G401.6 (cell line): ENCODE results near the gene PRDM15.

Experiments used
- FAIRE-seq: peaks from 2 replicates; lab custom pipeline; 2012; peaks lifted over from hg19 to GRCh38; lab: Jason Lieb, UNC

PRDM15 gene

DNA sequence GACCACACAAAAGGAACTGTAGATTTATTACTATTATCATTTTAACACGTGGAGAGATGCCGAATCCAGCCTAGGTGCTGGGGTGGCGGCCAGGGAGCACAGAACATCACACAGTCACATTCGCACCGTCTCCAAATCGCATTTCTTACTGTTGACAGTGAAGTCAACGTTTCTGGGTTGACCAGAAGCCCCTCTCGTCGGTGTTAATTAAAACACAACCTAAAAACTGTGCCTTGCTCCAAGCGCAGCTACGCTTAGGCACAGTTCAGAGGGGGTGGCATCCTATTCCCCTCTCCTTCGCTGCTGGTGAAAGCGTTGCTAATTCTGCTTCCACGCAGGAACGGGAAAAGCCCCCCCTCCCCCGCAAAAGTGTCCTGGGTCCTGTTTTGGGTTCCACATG lies 116.4 kb downstream of the PRDM15 start:
- FAIRE-seq = no peak

DNA sequence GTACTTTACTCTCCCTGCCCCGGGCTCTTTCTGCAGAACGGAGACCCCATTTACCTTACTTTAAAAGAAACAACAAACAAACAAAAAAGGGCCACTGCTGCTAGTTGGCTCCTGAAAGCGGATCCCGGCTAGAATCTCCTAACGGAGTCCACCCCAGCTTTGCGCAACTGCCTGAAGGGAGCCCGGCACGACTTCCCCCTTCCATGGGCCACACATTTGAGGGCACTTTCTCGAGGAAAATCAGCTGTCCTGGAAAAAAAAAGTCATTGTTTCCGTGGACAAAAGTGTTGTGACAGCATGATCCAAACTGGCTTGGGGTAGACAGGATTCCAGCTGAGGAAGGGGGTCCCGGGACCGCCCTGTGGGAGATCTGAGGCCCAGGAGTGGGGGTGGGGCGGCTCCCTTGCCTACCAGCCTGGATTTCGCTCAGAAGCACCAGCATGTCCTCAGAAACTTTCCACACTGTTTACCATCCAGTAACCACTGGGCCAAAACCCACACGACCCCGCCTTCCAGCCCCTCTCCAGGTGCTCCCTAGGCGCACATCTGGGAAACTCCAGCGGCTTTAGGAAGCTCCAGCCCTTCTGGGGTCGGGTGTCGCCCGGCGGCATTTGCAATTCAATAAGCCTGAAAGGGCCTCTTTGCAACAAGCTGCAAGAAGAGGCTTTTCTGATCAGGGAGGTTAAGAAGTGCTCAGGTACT lies 117.1 kb downstream of the PRDM15 start:
- no peak for FAIRE-seq

DNA sequence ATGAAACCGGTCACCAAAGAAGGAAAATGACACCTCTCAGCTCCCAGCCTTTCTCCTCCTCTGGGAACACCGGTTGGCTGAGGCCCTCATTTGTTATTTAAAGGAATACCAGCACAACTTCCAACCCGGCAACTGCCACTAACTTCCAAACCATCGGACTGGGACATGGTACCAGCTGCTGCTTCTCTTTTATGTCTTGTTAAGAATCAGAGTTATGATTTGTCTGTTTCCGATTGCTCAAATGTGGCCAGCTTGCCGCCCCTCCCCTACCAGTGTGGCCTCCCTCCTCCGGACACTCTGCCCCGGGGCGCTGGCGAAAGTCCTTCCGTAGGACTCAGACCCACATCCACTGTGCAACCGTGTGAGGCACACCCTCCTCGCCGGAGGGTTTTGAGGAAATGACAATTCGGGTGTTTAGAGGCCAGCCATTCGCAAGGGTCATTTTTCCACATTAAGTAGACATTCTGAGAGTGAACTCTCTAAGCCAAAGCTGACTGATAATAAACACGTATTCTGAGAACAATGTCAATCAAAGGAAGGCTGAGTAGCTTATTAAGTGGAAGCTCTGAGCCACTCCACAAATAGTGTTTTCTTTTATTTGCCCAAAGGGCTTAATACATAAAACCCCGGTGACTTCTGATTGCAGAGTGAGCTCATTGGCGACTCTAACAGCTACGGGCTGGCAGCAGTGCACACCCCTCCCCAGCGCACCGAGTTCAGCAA lies 117.8 kb downstream of the PRDM15 start:
- FAIRE-seq = no peak

DNA sequence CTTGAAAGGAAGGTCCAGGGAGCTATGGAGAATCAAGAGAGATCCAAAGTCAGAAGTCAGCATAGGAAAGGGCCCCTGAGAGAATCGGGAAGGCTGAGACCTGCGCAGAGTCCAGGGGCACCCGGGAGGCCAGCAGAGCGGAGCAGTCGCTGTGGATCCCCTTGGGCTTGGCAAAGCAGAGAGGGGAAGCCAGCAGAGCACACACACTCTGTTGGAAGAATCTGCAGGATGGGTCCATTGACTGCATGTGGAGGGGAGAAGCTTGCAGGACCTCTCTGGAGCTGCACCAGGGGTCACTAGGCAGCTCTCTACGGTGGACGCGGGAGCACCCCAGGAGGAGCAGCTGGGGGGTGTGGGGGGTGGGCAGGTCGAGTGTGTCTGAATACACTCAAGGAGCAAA lies 118.7 kb downstream of the PRDM15 start:
- FAIRE-seq = no peak

DNA sequence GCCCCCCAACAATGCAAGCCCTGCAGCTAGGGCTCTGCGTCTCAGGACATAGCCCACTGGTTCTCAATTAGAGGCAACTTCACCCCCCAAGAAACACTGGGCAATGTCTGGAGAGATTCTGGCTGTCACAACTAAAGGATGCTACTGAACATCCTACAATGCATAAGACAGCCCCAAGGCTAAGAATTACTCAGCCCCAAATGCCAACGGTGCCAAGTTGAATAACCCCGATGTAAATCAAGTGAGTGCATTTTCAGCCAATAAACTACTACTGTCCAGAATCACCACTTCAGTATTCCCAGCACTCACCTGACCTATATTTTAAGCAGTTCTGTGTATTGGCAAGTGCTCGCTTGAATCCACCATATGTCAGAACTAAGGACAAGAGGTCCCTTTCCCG lies 119.2 kb downstream of the PRDM15 start:
- FAIRE-seq = no peak

DNA sequence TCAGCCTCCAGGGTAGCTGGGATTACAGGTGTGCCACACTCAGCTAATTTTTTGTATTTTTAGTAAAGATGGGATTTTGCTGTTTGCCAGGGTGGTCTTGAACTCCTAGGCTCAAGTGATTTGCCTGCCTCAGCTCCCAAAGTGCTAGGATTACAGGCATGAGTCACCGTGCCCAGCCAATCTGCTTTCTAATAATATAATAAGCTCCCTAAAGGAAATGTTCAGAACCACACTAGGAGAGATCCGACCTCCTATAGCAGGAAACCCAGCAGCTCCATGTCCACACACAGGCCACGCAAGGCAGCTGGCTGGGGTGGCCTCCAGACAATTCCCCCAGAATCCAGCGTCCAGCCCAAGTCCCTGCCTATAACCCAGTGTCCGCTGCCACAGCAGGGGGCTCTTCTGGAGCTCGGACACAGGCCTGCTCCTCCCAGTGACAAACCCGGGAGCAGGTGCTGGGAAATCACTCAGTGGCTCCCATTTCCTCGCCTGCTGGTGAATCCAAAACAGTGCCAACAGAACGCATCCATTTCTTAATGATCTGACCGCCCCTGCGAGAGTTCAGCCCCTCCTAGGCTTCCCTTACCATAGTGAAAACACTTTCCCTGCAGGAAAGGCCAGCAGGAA lies 119.8 kb downstream of the PRDM15 start:
- no peak for FAIRE-seq

DNA sequence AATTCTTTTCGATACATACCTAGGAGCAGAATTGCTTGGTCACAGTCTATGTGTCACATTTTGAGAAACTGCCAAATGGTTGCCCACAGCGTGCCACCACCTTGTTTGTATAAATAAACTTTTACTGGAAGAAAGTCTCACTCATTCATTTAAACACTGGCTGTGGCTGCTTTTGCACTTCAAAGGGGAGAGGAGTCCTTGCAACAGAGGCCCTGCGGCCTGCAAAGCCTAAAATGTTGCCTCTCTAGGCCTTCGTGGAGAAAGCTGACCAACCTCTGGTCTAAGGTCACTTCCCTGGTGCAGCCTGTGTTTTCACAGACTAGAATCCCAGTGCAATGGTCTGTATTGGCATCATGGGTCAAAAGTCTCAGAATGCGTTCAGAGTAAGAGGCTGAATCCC lies 120.6 kb downstream of the PRDM15 start:
- FAIRE-seq = no peak

DNA sequence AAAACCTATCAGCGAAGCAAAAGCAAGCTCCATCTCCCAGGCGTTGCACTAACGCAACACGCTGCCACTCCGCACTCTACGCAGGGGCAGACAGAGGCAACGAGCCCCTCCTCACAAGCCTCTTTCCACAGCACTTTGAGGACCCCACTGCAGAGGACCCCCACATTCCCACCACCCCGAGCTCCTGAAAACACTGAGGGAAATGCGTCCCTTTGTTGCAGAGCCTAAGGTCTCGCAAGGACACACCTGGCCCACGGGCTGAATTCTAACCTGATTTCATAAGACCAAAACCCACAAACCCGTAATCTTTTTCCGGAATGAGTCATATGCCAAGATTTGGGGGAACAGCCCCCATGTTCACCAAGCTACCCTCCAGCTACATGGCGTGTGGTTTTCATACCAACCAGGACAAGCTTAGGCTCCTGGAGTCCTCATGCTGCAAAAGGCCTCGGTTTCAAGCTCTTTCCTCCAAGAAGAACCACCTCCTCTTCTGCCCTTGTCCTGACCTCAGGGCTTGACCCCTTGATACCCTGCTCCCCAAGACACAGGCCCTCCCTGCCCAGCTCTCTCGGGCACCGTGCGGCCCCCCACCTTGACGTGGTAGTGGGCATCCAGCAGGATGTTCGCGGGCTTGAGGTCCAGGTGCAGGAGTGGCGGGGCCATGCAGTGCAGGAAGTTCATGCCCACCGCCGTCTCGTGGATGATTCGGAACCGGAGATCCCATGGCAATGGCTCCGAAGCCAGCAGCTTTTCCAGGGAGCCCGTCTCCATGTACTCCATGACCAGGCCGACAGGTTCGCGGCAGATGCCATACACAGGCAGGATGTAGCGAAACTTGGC lies 123.0 kb downstream of the PRDM15 start:
- no peak for FAIRE-seq

DNA sequence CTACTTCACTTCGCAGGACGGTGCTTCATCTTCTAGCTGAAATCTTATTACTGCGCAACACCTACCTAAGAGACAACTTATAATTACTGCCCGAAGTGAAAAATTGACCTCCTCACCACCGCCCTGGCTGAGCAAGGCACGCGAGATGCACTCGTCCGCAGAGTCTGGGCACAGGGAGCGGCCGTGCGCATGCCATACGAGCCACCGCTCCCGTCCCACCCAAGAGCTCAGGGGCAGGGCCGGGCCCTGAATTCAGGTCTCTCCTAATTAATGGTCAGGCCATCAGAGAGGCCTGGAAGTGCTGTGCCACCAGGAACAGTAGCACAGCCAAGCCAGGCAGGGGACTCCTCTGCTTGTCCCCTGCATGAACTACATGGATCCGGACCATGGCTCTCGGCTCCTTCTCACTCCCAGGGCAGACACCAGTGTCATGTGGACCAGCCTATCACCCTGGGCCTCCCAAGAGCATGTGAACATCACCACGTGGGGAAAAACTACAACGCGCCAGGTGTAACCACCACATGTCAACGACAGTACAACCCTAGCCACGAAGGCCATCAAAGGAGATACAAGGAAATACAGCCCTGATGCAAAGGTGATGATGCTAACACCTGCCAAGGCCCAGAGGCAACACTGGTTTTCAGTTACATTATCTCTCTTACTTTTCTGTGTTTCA lies 123.7 kb downstream of the PRDM15 start:
- no peak for FAIRE-seq

DNA sequence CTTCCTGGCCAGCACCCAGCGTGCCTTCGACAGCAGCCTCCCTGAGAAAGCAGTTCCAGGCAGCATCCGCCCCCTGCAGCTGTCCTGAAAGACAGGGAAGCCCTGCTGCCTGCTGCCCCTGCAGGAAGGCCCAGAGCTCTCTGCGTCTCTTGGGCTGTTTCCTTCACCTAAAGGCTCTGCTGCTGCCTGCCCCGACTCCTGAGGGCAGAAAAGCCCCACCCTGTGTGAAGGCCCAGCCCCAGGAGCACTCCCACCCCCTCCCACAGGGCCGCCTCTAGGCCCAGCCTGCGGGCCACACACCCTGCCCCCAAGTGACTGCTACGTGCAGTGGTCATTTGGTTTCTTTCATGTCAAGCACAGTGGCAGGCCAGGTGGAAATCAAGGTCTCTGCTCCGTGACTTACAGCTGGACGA lies 124.7 kb downstream of the PRDM15 start:
- no peak for FAIRE-seq

DNA sequence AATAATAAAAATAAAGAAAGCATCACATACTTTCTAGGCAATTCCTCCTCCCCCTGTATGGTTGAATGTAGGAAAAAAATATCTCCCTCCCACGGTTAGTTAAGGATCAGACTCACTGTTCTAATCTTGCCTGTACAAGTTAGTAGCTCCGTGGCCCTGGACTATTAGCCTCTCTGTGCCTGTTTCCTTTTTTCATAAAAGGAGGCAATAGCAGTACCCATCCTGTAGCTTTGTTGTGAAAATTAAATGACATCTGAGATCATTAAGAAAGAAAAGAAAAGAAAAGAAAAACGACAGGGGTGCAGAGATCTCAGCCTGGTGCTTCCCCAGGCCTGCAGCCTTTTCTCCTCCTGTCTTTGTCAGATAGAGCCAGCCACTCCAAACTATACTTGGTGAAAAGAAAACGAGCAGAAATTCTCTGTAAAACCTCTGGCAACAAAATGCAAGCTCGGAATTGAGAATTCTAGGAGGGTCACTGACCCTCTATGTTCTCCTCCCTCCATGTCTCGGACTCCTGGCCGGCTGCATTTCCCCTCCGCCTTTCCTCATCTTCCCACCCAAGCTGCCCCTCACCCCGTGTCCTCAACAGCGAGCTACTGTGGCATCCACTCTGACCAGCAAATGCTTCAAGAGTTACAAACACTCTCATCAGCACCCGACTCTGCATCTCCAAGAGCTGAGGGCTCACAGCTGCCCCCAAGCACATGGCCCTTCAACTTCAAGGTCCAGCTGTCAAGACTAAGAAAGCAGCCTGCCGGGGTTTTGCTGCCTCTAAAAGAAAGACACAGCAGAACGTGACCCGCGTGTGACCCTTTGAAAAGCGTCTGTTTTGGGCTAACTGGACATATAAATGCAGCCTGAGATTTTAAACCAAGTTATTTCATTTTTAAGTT lies 125.9 kb downstream of the PRDM15 start:
- FAIRE-seq = no peak

DNA sequence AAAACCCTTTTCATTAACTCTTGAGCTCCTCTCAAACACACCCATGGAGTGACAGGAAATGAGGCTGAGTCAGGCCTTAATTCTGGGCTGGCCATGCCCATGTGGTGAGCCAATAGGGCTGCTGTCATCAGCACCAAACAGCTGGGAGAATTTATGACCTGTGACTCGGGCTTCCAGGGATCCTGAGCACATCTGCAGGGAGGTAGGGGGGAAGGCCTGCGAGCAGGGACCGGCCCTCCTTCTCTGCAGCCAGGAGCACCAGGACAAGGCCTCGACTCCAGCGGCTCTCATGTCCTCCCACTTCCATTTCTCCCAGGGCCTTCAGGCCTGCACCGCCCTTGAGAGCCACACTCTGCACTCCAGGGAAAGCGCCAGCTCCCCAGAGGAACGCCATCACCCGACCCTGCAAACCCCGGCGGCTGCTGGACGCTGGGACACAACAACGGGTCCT lies 126.9 kb downstream of the PRDM15 start:
- no peak for FAIRE-seq

DNA sequence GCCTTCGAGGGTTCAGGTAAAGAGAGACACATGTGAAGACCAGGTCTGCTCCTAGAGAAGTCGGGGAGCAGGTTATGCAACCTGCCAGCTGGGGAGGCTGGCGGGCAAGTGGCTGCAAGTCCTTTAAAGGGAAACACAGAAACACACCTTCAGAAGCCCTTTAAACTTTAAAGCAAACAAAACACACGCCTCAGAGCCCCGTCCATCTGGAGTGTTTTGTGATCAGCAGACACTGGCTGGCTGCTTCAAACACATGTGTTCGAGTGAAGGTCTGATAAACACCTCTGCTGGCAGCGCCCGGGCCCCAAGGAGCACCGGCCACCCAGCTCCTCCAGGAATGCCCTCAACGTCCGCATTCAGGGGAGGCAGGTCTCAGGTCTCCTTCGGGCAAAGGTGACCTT lies 127.5 kb downstream of the PRDM15 start:
- FAIRE-seq = no peak

DNA sequence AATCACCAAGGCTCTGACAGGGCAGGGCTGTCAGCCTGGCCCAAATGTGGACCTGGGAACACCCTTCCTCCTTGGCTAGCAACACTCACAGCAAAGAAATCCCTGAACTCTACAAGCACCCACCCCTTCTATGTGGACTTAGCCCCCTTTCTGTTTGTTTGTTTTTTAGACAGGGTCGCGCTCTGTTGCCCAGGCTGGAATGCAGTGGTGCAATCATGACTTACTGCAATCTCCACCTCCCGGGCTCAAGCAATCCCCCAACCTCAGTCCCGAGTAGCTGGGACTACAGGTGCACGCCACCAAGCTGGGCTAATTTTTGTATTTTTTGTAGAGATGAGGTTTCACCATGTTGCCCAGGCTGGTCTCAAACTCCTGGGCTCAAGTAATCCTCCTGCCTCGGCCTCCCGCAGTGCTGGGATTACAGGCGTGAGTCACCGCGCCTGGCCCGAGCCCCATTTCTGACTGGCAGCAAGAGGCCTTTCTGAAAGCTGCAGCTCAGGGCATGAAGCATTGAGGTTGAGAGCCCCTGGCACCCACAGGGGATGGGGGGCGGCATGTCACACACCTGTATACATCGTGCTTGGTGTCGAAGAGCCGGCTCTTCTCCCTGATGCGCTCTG lies 128.5 kb downstream of the PRDM15 start:
- FAIRE-seq = no peak

DNA sequence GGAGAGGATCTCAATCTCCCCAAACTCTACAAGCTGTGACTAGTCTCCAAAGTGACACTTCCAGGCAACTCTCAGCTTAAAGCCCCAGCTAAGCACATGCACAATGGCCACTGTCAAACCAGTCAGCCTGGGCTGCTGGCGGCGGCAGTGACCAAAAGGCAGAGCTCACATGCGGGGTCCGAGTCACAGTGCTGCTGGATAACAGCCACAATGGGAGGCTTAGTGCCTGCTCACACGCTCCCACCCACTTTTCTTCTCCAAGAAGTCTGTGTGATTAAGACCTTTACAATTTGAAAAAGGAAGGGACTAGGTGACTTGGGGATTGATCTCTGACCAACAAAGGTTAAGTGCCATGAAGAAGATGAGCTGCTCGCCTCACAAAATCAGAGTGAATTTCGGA lies 129.1 kb downstream of the PRDM15 start:
- FAIRE-seq = no peak

DNA sequence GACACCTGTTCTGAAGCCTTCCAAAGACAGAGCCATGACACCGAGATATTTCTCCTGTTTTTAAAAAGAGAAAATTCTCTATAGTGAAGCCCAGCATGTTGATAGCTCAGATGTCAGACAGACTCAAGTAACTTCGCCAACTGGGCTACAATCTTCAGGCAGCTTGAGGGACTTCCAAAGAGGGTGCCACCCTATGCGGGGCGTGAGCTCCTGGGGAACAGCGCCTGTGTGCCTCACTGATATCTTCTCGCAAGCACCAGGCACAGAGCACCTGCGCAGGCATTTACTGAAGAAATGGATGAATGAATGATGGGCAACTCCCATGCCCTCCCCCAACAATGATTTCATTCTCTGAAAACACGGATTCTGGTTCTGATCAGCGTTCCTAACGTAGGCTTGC lies 129.9 kb downstream of the PRDM15 start:
- FAIRE-seq = no peak
